Type B pancreatic cell (in vitro differentiated cells): ENCODE measurements around the gene FUT4. TPM values are rescaled to one million over a fixed set of nuclear protein-coding genes. Genes with fewer than 3 reads are reported as not detected.
"Not testable (repeated sequence)": the region's sequence is repeated elsewhere in the genome, so short reads cannot be mapped to it uniquely, and the experiment has no call there.

Source experiments
- DNase-seq: peaks from one replicate; pipeline ENCODE4 v3.0.0; 2021; ENCODE audit warnings: mixed read lengths; ENCODE audit not compliant: unreplicated experiment; ENCODE audit errors: extremely low spot score
- H3K27ac Mint-ChIP-seq: 2 replicates; pipeline ENCODE4 v1.8.0; 2021; ENCODE audit warnings: mild to moderate bottlenecking, mixed read lengths
- H3K27me3 Mint-ChIP-seq: 2 replicates; pipeline ENCODE4 v1.8.0; 2021; ENCODE audit warnings: mixed read lengths
- H3K36me3 Mint-ChIP-seq: 2 replicates; pipeline ENCODE4 v1.8.0; 2021; ENCODE audit warnings: mixed read lengths
- H3K4me1 Mint-ChIP-seq: one replicate; pipeline ENCODE4 v1.8.0; 2021; ENCODE audit warnings: mixed read lengths; ENCODE audit not compliant: unreplicated experiment
- H3K4me3 Mint-ChIP-seq: 2 replicates; pipeline ENCODE4 v1.8.0; 2021; ENCODE audit warnings: mild to moderate bottlenecking, mixed read lengths
- H3K9me3 Mint-ChIP-seq: 2 replicates; pipeline ENCODE4 v1.8.0; 2021; ENCODE audit warnings: mixed read lengths
- CTCF ChIP-seq: fragments of 200-600 bp; sonication (generic); conservative IDR thresholded peaks from 2 replicates; pipeline ENCODE4 v1.5.0; 2021; ENCODE audit warnings: antibody characterized with exemption, mild to moderate bottlenecking
- long read RNA-seq: library from polyadenylated mRNA; unstranded; transcript quantifications from one replicate; pipeline ENCODE4 v2.0.0, GENCODE V29; 2020
- total RNA-seq: library from RNA; stranded (reverse); gene quantifications from 2 replicates; pipeline ENCODE4 v1.2.1, GENCODE V29; 2021; ENCODE audit warnings: low replicate concordance

FUT4 gene
- 10.4 and 40.1 TPM in 2 replicates for total RNA-seq
- long read RNA-seq, full-length matches to known transcripts, result 9 of 9 reads
- long read RNA-seq, partial matches to known transcripts, result 0 of 9 reads
- long read RNA-seq, other reads (novel, unspliced or antisense), result 0 of 9 reads

- Mint-ChIP-seq H3K4me1 (peaks cover 29% of the 10 kb centered on the region), H3K27ac (peak within 1 kb of the TSS; percentile 98), H3K4me3 (peak within 1 kb of the TSS; percentile 96), H3K9me3 (peaks cover 6% of the 10 kb centered on the region), H3K36me3 (peaks cover 13% of the 10 kb centered on the region), H3K27me3 (peaks cover 5% of the 10 kb centered on the region)
- TF ChIP-seq CTCF, result no peak
- DNase-seq, result peak; percentile 82
These were observed at the start of gene FUT4 for GRCh38 chr11:94543695-94544645. TSS of gene FUT4 (plus strand) at chr11:94543921. CDS start at chr11:94544134, 213 bp downstream.

GRCh38 chr11:94494126-94494680 is 49.5 kb upstream of the FUT4 start:
- Mint-ChIP-seq H3K9me3 (no peaks in the 10 kb centered on the region), H3K27ac (peak overlapping the region; percentile 96), H3K4me3 (peak overlapping the region; percentile 97), H3K36me3 (peaks cover 16% of the 10 kb centered on the region), H3K27me3 (no peaks in the 10 kb centered on the region), H3K4me1 (peaks cover 12% of the 10 kb centered on the region)
- no peak for TF ChIP-seq CTCF
- no peak for DNase-seq

- TF ChIP-seq CTCF, result no peak
- Mint-ChIP-seq H3K36me3 (peaks cover 14% of the 10 kb centered on the region), H3K27ac (no peak overlapping the region), H3K27me3 (no peaks in the 10 kb centered on the region), H3K9me3 (no peaks in the 10 kb centered on the region), H3K4me1 (no peaks in the 10 kb centered on the region), H3K4me3 (no peak overlapping the region)
- no peak for DNase-seq
These were observed 43.5 kb upstream of the FUT4 start for GRCh38 chr11:94500181-94500580.

GRCh38 chr11:94501522-94501921 is 42.2 kb upstream of the FUT4 start:
- no peaks in the 10 kb centered on the region for H3K9me3 Mint-ChIP-seq
- peak; percentile 20 for TF ChIP-seq CTCF
- no peak overlapping the region for H3K4me3 Mint-ChIP-seq
- H3K4me1 Mint-ChIP-seq, result no peaks in the 10 kb centered on the region
- H3K27me3 Mint-ChIP-seq, result no peaks in the 10 kb centered on the region
- H3K27ac Mint-ChIP-seq, result no peak overlapping the region
- DNase-seq, result no peak
- H3K36me3 Mint-ChIP-seq, result peaks cover 12% of the 10 kb centered on the region

GRCh38 chr11:94504689-94505293 is 38.9 kb upstream of the FUT4 start:
- Mint-ChIP-seq H3K27ac (no peak overlapping the region), H3K4me1 (no peaks in the 10 kb centered on the region), H3K4me3 (no peak overlapping the region), H3K27me3 (no peaks in the 10 kb centered on the region), H3K9me3 (no peaks in the 10 kb centered on the region), H3K36me3 (no peaks in the 10 kb centered on the region)
- no peak for DNase-seq
- TF ChIP-seq CTCF, result peak; percentile 89

GRCh38 chr11:94506513-94506912 is 37.2 kb upstream of the FUT4 start:
- not testable (repeated sequence) for H3K27ac Mint-ChIP-seq, H3K9me3 Mint-ChIP-seq, H3K27me3 Mint-ChIP-seq, DNase-seq, H3K4me3 Mint-ChIP-seq, H3K36me3 Mint-ChIP-seq, H3K4me1 Mint-ChIP-seq
